Measurements from ENCODE around the gene GJB5.

GRCh38 chr1:34740161-34740868, 14.5 kb upstream of the GJB5 start:
- TF ChIP-seq CTCF (IDR thresholded peaks at IDR 0.05) (peak; percentile 28), EZH2phosphoT487 (IDR thresholded peaks at IDR 0.05) (peak; percentile 0), EZH2 (IDR thresholded peaks at IDR 0.05) (no peak)

Measured in neural progenitor cell (in vitro differentiated cells).